GM18907 (cell line): Measurements from ENCODE around the gene NPTX1.
"Not testable (repeated sequence)": the region's sequence is repeated elsewhere in the genome, so short reads cannot be mapped to it uniquely, and the experiment has no call there.

Experiments
- ATAC-seq: cut with Tn5 transposase; IDR thresholded peaks from one replicate; pipeline ENCODE4 v1.9.1; 2021; ENCODE audit warnings: mild to moderate bottlenecking, moderate library complexity; ENCODE audit not compliant: unreplicated experiment

Gene NPTX1, protein sequence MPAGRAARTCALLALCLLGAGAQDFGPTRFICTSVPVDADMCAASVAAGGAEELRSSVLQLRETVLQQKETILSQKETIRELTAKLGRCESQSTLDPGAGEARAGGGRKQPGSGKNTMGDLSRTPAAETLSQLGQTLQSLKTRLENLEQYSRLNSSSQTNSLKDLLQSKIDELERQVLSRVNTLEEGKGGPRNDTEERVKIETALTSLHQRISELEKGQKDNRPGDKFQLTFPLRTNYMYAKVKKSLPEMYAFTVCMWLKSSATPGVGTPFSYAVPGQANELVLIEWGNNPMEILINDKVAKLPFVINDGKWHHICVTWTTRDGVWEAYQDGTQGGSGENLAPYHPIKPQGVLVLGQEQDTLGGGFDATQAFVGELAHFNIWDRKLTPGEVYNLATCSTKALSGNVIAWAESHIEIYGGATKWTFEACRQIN

DNA sequence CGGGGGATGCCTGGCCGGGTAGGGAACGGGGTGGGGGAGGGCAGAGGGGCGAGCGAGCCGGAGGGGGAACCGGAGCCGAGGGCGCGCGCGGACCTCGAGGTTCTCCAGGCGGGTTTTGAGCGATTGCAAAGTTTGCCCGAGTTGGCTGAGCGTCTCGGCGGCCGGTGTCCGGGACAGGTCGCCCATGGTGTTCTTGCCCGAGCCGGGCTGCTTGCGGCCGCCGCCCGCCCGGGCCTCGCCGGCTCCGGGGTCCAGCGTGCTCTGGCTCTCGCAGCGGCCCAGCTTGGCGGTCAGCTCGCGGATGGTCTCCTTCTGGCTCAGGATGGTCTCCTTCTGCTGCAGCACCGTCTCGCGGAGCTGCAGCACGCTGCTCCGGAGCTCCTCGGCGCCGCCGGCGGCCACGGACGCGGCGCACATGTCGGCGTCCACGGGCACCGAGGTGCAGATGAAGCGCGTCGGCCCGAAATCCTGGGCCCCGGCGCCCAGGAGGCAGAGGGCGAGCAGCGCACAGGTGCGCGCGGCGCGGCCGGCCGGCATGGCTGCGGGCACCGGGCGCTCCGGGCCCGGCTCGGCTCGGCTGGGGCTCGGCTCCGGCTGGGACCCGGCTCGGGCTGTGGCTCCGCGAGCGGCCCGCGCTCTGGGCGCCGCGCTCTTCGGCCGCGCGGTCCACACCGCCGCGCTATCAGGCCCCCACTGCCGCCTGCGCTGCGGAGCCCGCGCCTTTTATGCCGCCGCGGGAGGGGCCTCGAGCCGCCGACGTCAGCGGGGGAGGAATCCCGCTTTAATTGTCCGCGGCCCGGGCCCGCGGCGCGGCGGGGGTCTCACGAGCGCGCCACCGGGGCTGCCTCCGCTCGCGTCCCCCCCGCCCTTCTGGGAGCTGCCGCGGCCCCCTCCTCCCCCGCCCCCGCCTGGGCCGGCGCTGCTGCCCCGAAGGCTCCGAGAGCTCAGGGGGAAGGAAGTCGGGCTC, at the start of gene NPTX1:
Gene NPTX1, minus strand, starts transcription at position 698 of the 967 bp plus-strand sequence. Its CDS starts 161 bp downstream, at position 537.
- no peak for ATAC-seq

DNA sequence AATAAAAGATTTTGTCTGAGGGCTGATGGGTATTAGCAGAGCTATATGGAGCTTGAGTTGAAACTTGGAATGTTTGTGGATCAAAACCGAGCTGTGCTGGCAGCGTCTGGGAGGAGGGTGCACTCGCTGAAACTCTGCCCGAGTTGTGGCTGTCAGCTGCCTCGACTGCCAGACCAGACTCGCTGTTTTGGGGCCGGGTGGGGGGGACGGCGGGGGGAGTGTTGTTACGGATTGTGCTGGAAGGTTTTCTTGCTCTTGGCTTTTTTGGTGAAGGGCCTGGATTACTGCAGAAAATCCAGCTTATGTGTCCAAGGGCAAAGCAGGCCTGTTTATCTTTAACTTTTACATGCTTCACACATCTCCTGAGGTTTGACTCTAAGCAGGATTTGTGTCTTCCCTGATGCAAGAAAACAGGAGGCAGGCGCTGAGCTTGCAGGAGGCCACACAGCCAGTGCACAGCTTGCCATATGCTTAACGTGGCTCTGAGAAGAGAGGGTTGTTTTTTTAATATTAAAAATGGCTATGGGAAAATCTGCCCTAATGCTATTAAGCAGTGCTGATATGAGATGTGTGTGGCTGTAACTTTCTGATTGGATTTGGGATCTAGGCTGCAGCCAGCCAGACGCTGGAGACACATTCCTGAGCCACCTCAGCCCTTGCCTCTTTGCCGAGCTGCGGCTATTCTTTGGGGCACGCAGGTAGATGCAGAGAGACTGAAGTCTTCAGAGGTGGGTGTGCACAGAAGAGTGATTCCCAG, 47.7 kb upstream of the NPTX1 start:
- ATAC-seq: no peak

DNA sequence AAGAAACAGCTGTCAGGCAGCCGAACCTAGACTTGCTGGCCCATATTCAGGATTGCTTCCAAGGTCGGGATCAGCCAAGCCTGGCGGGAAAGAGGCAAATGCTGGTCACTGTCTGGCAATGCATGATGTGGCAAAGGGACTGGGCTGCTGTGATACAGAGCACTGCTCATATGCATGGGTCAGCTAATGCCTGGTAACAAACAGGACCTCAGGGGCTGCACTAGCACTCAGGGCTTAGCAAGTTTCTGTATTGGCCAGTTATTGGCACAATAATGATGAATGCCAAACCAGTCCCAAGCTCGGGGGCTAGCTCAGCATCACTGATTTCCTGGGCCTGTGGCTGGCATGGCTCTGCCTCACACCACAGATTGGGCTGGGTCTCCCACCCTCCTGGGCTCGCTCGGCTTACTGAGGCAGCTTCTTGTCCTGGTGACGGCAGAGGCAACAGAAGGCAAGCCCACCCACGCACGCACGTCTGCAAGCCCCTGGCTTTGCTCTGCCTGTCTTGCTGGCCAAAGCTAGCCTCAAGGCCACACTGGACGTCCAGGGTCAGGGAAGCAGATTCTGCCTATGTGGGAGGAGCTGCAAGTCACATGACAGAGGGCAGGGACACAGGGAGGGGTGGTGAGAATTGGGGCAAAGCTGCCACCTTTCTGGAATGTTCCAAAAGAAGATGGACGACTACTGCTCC, 46.8 kb upstream of the NPTX1 start:
- no peak for ATAC-seq

DNA sequence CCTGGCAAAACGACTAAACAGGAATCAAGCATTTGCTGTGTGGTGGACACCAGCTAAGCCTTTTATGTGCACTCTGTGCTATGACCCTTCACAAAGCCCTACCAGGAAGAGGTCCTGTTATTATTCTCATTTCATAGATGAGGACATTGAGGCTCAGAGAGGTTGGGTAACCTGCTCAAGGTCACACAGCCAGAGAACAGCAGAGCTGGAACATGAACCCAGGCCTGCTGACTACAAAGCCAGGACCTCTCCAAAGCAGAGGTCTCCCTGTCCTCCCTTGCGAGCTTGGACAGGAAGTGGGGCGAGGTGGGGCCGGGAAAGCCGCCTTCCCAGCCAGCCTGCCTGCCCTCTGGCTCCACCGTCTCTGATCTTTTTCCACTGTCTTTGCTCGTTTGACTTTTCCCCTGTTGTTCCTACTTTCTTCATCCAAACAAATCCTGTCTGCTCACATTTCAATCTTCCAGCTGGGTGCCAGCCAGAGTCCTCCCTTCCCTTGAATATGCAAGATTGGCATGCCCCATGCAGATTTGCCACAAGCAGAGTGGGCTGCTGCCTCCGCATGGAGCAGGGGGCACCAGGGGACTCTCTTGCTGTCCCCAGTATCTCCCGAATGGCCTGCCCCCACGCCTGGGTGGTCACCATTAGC, 44.5 kb upstream of the NPTX1 start:
- no peak for ATAC-seq

DNA sequence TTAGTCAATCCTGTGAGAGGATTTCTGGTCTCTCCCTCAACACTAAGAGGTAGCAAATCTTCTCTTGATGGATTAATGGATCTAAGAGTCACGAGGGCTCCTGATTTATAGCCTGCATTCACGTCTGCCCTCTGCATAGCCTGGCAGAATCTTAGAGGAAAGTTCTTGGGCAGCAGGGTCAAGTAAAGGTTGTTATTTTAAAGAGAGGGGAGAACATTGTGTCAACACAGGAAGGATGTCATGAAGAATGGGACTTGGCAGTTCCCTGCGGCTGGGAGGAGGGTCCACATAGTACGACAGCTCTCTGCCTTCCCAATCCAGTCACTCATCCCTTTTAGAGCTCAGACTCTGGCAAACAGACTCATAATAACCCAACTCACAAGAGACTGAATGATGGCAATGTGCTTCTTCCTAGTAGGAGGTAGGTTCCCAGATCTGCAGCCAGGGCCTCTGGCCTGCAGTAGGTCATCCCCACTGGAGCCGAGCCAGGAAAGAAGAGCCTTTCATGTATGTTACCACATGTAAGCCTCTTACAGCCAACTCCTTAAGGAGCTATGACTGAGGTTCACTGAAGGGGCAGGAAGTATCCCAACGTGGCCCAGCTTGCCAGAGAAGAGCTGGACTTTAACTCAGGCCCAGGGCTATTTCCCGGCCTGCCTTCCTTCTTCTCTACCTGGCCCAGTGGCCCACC, 42.8 kb upstream of the NPTX1 start:
- no peak for ATAC-seq

DNA sequence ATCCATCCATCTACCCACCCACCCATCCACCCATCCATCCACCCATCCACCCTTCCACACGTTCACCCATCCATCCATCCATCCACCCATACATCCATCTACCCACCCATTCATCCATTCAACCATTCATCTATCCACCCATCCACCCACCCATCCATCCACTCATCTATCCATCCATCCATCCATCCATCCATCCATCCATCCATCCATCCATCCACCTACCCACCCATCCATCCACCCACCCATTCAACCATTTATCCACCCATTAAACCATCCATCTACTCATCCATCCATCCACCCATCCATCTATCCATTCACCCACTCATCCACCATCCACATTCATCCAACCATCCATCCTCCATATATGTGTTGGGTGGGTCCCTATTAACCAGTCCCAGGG, 42.0 kb upstream of the NPTX1 start:
- no peak for ATAC-seq

DNA sequence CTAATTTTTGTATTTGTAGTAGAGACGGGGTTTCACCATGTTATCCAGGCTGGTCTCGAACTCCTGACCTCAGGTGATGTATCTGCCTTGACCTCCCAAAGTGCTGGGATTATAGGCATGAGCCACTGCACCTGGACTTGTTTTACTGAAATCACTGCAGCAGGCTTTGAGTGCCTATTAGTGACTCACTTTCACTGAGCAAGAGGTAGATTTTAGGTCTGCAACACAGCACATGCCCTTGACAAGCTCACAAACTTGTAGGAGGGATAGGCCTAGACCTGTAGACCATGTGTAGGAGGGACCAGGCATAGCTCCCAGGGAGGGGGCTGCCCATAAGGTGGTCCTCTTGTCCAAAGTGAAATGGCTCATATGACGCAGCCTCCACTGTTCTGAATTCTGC, 41.2 kb upstream of the NPTX1 start:
- no peak for ATAC-seq

DNA sequence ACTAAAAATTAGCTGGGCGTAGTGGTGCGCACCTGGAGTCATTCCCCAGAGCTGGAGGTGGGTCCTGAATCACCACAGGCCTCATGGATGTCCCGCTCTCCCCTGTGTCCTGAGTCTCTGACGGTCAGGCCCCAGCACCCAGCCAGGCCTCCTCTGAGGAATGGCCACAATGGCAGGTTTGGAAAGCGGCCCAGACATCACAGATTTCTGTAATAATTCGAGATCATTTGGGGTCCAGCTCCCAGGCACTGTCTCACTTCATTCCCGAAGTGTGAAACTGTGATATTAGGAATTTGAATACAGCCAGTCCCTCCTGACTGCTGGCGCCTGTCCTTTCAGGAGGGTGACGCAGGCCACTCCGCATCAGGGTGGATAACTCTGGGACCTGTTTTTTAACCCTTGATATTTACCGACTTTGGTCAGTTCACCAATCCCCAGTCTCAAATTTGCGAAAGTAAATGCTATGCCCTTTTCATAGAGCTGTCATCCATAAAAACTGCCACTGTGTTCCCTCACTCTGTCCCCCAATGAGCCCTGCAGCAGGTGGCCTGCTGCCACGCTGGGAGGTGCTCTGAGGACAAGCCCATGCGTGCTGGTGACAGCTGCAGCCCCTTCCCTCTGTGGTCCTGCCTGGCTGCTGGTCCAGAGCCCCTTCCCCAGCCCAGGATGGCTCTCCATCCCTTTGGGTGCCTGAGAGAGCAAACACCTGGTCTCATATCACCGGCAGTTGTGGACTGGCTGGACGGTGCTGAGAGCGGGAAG, 39.9 kb upstream of the NPTX1 start:
- no peak for ATAC-seq

DNA sequence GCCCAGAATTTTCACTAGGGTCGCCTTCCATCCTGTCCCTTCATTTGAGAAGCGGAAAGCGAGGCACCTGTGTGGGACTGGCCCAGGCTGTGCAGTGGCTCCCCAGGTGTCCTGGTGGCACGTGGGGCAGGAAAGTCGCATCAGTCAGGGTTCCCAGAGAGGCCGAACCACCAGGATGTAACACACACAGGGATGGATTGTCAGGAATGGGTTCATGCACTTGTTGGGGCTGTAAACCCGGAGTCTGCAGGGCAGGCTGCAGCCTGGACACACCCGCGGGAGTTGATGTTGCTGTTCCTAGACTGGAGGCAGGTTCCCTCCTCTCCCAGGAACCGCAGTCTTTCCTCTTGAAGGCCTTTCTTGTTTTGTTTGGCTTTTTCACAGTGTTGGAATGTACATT, 37.5 kb upstream of the NPTX1 start:
- no peak for ATAC-seq

DNA sequence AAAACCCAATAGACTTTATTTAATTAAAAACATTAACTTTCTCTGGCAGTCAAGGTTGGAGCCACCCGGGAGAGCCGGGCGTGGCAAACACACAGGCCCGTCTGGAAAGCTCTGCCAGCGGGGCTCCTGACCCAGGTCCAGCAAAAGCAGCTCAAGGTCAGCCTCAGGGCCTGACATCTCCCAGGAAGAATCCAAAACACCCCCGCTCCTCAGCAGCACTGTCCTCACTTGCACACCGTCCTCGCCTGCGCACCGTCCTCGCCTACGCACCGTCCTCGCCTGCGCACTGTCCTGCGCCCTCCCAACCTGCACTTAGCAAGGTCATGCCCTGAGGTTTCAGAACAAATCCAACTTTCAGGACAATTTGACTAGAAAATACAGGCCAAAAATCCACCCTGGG, 36.8 kb upstream of the NPTX1 start:
- no peak for ATAC-seq

DNA sequence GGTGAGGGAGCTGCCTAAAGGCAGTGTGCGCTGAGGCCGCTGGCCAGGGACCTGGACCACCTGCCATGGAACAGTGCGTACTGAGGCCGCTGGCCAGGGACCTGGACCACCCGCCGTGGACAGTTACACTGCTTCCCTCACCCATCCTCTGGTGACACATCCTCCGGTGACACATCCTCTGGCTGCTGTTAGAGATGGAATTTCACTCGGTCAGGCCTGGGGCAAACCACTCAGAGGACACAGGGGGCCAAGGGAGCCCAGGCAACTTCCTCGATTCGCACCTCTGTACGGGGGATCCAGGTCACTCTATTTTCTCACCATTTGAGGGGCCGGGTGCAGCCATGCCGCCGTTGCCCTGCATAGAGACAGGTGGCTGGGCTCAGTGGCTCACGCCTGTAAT, 35.8 kb upstream of the NPTX1 start:
- ATAC-seq: no peak

DNA sequence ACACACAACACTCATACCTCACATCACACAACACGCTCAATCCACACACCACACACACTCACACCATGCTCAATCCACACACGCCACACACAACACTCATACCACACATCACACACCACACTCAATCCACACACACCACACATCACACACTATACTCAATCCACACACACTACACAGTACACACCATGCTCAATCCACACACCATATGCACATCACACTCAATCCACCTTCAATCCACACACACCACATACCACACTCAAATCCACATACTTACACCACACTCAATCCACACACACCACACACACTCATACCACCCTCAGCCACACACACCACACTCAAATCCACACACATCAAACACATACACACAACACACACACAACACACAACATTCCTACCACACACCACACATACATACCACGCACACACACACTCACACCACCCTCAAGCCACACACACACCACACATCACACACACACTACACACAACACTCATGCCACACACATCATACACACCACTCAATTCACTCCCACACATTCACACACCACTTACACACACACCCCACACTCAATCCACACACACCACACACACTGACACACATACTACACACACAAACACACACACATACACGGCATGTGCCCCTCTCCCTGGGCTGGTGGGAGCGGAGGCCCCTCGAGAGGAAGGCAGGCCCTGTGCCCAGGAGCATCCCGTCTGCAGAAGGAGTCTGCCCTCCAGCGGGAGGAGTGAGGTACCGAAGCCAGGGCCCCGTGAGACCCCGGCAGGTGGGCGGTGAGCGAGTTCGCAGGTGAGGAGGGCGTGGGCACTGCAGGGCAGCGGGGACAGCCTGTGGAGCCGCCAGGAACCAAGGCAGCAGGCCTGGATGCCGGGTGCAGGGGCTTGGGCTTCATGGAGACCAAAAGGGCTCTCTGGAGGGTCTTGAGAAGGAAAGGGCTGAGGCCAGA, 35.1 kb upstream of the NPTX1 start:
- ATAC-seq: no peak

DNA sequence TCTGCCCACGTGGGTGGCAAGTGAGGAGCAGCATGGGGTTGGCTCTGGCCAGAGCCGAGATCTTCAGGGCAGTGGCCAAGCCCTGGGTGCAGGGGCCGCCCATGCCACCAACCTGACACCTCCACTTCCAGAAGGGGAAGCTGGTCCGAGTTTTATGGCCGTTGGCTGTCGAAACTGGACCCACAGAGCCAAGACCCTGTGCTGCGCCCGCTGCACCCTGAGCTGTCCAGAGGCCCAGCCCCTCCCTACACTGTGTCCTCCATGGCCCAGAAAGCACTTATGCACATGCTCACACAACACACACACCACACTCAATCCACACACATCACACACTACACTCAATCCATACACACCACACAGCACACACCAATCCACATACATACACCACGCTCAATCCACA, 34.4 kb upstream of the NPTX1 start:
- no peak for ATAC-seq

DNA sequence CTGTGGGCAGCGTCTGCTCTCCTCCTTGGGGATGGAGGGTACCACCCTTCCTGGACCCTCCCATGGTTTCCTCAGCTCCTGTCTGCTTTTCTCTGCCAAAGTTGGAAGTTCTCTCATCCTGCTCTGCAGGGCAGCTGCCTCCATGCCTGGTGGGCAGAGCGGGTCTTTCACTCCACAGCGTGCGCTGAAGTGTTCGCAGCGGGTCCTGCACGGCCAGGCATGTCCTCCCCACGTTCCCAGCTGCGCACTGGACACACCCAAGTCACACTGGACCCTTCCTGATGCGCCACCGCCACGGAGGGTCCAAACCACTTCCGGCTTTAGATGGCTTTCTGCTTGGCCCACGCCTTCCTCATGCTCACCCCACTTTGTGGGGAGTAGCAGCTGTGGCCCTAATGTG, 33.7 kb upstream of the NPTX1 start:
- ATAC-seq: no peak

DNA sequence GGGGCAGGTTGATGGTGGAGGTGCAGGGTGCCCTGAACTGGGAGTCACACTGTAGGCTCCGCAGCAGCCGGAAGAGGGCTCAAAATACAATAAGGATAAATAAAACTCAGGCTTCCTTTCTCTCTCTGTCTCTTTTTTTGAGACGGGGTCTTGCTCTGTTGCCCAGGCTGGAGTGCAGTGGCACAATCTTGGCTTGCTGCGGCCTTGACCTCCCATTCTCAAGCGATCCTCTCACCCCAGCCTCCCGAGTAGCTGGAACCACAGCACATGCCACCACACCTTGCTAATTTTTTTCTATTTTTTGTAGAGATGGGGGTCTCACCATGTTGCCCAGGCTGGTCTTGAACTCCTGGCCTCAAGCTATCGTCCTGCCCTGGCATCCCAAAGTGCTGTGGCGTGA, 32.9 kb upstream of the NPTX1 start:
- ATAC-seq: no peak

DNA sequence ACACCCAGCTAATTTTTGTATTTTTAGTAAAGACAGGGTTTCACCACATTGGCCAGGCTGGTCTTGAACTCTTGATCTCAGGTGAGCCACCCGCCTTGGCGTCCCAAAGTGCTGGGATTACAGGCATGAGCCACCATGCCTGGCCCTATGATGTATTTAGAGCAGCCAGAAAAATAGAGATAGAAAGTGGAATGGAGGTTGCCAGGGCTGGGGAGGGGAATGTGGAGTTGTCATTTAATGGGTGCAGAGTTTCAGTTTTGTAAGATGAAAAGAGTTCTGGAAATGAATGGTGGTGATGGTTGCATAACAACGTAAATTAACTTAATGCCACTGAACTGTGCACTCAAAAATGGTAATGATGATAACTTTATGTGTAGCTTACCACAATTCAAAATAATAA, 31.6 kb upstream of the NPTX1 start:
- ATAC-seq: no peak

DNA sequence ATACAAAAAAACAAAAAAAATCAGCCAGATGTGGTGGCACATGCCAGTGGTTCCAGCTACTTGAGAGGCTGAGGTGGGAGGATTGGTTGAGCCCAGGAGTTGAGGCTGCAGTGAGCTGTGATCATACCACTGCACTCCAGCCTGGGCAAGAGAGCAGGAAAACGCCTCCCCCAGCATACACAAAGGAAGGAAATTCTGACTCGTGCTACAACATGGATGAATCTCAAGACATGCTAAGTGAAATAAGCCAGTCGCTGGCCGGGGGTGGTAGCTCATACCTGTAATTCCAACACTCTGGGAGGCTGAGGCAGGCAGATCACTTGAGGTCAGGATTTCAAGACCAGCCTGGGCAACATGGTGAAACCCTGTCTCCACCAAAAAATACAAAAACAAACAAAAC, 30.8 kb upstream of the NPTX1 start:
- ATAC-seq: not testable (repeated sequence)
